NCI-H146 (cell line): ENCODE results near the gene MBD4.
"Not testable (repeated sequence)": the region's sequence is repeated elsewhere in the genome, so short reads cannot be mapped to it uniquely, and the experiment has no call there.

Source experiments
- DNase-seq: peaks from one replicate; lab custom pipeline; 2025; lab: John Stamatoyannopoulos, UW

Gene MBD4

GRCh38 chr3:129439817-129440617 is at the start of gene MBD4, which contains the start of gene IFT122:
Gene MBD4 (minus strand): TSS chr3:129439948. CDS start chr3:129439833, 115 bp downstream.
Gene IFT122 (plus strand): TSS chr3:129440224. CDS start chr3:129440331, 107 bp downstream.
- DNase-seq, result peak; percentile 100

- not testable (repeated sequence) for DNase-seq
Observed at GRCh38 chr3:129489258-129489657, 49.5 kb upstream of the MBD4 start.

- not testable (repeated sequence) for DNase-seq
Observed at GRCh38 chr3:129487868-129488335, 48.2 kb upstream of the MBD4 start.

DNA sequence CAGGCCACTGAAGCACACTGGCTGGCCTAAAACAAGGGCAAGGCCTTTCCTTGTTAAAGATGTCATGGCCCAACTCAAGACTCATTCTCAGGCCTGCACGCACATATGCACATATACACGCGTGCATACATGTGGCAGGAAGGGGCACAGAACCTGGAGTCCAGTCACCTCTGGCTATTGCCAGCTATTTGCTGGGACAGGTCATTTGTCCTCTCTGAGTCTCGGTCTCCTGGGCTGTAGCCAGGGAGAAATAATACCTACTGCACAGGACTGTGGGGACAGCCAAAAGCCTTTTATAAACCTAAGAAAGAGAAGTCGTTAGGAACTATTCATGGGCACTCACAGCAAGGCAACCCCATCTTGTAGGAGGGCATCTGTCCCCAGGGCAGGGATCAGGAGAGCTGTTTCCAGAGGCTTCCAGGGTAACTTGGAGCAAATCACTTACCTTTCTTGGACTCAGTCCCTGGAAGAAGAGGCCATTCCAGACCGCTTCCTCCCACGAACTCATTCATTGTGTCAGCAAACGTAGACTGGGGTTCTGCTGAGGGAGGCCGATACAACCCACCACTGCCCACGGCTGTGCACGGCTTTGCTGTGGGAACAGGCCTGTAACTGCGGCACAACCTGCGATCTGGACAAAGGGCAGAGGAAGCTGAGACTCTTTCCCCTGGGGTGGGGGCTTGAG is 47.6 kb upstream of the MBD4 start:
- DNase-seq, result no peak

GRCh38 chr3:129486664-129487035 is 46.9 kb upstream of the MBD4 start:
- DNase-seq, result no peak

- no peak for DNase-seq
Observed at GRCh38 chr3:129485721-129486663, 46.2 kb upstream of the MBD4 start.

GRCh38 chr3:129485146-129485545 is 45.4 kb upstream of the MBD4 start:
- not testable (repeated sequence) for DNase-seq

- no peak for DNase-seq
Observed at GRCh38 chr3:129483870-129484269, 44.1 kb upstream of the MBD4 start.

GRCh38 chr3:129482721-129483120 is 43.0 kb upstream of the MBD4 start:
- DNase-seq, result no peak

- no peak for DNase-seq
Observed at GRCh38 chr3:129481766-129482332, 42.1 kb upstream of the MBD4 start.

GRCh38 chr3:129481225-129481765 is 41.5 kb upstream of the MBD4 start:
- DNase-seq, result not testable (repeated sequence)

DNA sequence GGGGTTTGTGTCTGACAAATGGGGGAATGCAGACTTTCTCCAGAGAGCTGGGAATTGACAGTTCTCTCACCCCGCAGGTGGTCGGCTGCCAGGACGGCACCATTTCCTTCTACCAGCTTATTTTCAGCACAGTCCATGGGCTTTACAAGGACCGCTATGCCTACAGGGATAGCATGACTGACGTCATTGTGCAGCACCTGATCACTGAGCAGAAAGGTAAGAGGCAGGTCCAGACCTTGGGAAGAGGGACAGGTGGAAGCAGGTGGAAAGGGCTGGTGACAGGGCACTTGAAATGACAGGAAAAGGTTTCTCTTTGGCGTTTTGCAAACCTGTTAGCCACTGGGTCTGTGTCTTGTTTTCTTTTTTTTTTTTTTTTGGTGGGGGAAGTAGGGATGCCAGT is 36.8 kb upstream of the MBD4 start:
- DNase-seq, result no peak

DNA sequence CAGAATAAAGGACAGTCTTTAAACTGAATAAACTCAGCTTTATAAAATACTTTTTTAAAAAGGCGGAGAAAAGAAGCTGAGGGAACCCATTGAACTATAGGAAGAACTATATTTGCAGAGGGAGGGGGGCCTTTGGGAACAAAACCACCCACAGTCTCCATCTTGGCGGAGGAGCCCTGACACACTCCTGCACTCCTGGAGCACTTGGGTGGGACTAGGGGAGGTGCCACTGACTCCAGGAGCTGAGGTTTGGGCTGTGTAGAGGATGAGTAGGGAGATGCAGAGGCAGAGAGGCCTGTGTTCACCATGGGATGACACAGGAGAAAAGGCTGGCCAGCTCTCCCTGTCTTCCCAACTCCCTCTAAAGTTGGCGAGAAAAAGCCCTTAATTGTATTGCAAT is 36.1 kb upstream of the MBD4 start:
- DNase-seq, result no peak

DNA sequence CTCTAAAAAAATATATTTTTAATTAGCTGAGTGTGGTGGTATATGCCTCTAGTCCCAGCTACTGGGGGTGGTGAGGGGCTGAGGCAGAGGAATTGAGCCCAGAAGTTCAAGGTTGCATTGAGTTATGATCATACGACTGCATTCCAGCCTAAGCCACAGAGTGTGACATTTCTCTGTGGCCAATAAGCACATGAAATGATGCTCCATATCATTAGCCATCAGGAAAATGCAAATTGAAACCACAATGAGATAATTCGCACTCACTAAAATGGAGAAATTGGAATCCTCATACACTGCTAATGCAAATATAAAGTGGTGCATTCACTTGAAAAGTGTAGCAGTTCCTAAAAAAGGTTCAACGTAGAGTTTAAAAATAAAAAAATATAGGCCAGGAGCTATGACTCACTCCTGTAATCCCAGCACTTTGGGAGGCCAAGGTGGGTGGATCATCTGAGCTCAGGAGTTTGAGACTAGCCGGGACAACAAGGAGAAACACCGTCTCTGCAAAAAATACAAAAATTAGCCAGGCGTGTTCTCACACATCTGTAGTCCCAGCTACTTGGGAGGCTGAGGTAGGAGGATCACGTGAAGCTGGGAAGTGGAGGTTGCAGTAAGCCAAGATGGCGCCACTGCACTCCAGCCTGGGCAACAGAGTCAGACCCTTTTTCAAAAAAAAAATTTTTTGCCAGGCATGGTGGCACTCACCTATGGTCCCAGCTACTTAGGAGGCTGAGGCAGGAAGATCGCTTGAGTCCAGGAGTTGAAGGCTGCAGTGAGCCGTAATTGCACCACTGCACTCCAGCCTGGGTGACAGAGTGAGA is 35.4 kb upstream of the MBD4 start:
- no peak for DNase-seq

GRCh38 chr3:129473769-129474152 is 34.0 kb upstream of the MBD4 start:
- DNase-seq, result no peak

DNA sequence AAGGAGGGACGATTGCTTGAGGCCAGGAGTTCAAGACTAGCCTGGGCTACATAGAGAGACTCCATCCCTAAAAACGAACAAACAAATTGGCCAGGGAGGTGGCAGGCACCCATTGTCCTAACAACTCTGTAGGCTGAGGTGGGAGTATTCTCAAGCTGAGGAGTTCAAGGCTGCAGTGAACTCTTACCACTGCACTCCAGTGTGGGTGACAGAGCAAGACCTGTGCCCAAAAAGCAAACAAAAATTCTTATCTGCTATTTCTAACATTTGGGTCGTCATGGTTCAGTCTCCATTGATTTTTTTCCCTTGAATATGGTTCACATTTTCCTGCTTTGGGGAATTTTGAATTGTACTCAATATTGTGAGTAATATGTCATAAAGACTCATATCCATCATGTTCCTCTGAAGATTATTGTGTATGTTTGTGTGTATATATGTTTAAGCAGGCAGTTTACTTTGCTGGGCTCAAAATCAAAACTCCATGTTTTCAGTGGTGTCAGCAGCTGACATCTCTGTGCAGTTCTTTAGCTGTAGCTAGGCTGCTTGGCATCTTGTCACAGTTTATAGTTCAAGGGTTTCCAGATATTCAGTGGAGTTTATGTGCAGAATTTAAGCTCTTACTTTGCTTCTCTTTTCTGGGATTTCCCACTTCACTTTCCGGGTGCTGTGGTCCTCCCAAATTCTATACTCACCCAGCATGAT is 33.5 kb upstream of the MBD4 start:
- no peak for DNase-seq

DNA sequence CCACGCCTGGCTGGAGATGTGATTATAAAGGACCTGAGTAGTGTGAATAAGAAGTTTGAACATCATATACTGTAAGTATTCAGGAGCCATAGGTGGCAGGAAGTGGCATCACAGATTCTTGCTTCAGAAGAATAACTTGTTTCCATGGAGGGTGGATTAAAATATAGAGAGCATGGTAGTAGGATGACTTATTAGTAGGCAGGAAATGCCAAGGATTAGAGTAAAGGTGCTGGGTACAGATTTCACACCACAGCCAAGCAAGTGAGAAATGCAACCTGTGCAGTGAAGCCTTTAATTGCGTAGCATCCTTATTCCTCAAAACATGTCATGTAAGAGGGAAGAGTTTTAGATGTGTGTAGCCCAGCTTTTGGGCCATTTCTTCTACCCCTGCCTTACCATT is 31.1 kb upstream of the MBD4 start:
- DNase-seq, result no peak

DNA sequence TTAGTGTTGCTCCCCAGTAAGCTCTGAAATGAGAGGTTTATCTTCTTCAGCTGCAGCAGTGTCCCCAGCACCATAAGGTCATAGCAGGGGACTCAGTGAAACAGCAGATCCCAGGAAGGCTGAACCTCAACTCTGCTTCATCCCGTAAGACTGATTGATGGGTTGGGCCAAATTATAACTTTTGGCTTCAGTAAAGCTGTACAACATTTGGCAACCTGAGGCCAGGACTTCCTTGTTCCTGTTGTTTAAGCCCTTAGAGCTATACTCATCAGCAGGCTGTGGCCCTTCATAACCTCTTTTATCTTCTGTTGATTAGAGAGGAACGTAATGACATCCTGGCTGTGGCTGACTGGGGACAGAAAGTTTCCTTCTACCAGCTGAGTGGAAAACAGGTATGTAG is 29.3 kb upstream of the MBD4 start:
- no peak for DNase-seq

DNA sequence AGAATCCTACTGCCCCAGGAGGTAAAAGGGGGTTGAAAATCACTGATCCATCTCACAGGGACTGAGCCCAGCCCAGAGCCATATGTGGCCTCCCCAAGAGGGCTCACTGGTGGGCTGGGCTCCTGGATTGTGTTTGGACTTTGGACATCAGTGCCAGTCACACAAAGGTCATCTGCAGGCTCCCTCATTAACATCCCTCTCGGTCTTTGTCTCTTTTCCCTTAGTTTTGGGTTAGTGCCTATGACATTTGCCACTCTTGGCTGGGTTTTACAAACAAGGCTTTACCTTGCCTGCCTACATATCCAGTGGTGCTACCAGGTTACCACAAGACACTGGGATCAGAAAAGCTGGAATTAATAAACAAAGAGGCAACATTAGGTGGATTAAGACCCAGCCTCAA is 28.2 kb upstream of the MBD4 start:
- DNase-seq, result no peak

DNA sequence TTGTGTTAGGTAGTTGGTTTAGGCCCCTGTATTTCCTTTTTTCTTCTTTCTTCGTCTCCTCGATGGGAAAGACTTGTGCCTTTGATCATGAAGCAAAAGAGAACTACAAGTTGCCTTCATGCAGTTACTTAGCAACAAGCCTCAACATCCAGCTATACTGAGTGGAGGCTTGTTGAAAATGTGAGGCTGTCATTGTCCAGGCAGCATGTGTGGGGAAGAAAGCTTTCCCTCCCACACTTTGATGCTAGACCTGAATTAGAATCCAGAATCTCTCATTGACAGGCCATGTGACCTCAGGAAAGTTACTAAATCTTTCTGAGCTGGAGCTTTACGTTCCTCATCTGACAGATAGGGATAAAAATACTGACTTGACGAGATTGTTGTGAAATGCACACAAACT is 24.0 kb upstream of the MBD4 start:
- DNase-seq, result no peak
